Measurements from ENCODE around the gene JSRP1. TPM values are rescaled to one million over a fixed set of nuclear protein-coding genes. Genes with fewer than 3 reads are reported as not detected.

The JSRP1 gene
- total and polyA plus RNA-seq, 2 of the 8 experiments (the other 6 are each of a cell fraction or from before 2014, with no cell fraction given), result 0.24 to 0.56 TPM

DNA sequence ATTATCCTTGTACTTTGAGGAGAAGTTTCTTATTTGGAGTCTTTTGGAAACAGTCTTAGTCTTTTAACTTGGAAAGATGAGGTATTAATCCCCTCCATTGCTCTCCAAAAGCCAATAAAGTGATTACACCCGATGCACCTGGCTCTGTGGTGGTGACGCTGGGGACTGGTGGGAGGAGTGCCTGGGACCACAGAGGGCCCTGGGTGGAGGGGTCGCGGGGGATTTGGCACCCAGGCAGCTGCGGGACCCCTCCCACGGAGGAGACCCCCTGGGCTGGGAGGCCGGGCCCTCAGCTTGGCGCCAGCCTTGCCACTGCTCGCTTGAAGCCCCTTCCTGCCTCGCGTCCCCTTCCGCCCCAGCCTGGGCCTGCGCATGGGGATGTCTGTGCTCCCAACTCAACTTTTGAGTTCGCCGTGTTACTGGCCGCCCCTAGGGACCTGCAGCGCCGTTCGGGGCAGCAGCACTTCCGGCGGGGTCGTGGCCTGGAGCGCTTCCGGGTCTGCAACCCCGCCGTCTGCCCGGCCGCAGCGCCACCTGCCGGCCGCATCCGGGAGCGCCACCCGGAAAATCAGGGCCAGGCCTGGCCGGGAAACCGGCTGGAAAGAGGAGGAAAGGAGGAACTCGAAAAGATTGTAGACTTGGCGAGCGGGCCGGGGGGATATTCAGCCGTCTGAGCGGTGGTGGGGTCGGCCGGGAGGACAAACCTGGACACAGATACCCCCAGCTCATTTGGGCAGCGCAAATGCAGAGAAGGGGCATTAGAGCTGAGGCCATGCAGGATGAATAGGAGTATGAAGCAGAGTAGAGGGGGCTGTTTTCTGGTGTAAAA, 17.4 kb upstream of the JSRP1 start (continued):
- TF ChIP-seq, protein P1, sequence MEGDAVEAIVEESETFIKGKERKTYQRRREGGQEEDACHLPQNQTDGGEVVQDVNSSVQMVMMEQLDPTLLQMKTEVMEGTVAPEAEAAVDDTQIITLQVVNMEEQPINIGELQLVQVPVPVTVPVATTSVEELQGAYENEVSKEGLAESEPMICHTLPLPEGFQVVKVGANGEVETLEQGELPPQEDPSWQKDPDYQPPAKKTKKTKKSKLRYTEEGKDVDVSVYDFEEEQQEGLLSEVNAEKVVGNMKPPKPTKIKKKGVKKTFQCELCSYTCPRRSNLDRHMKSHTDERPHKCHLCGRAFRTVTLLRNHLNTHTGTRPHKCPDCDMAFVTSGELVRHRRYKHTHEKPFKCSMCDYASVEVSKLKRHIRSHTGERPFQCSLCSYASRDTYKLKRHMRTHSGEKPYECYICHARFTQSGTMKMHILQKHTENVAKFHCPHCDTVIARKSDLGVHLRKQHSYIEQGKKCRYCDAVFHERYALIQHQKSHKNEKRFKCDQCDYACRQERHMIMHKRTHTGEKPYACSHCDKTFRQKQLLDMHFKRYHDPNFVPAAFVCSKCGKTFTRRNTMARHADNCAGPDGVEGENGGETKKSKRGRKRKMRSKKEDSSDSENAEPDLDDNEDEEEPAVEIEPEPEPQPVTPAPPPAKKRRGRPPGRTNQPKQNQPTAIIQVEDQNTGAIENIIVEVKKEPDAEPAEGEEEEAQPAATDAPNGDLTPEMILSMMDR (IDR thresholded peaks at IDR 0.05; ENCODE audit: control extremely low read depth in 1 of 3, insufficient read depth in 1 of 3, low read depth in 1 of 3, low read length in 3 of 3), result peak; percentile 81 to 97 (median 96)
- TF ChIP-seq KDM4A (IDR thresholded peaks at IDR 0.05; ENCODE audit: low read depth, low read length, severe bottlenecking), result no peak
- TF ChIP-seq POLR2AphosphoS5 (IDR thresholded peaks at IDR 0.05; ENCODE audit: low read depth, low read length), result peak; percentile 85; the same call in 1 of the 2 replicates
- no peak for TF ChIP-seq KDM1A (IDR thresholded peaks at IDR 0.05; ENCODE audit: borderline replicate concordance, low read length)
- no peak for TF ChIP-seq BCL11A (IDR thresholded peaks at IDR 0.05; ENCODE audit: low read depth in 2 of 2, low read length in 2 of 2)
- no peak for TF ChIP-seq JUN (IDR thresholded peaks at IDR 0.05; ENCODE audit: low read depth, low read length)
- TF ChIP-seq CBX8 (IDR thresholded peaks at IDR 0.05; ENCODE audit: borderline replicate concordance, low read depth, low read length), result no peak
- no peak for TF ChIP-seq RNF2 (IDR thresholded peaks at IDR 0.05; ENCODE audit: borderline replicate concordance, low read depth, low read length, missing control alignments, poor library complexity, severe bottlenecking)
- no peak for TF ChIP-seq SIRT6 (IDR thresholded peaks at IDR 0.05; ENCODE audit: low read length)
- TF ChIP-seq TEAD4 (IDR thresholded peaks at IDR 0.05; ENCODE audit: low read depth, low read length), result no peak
- no peak for TF ChIP-seq KDM5A (IDR thresholded peaks at IDR 0.05; ENCODE audit: low read length)
- no peak for TF ChIP-seq BACH1 (IDR thresholded peaks at IDR 0.05; ENCODE audit: low read length)
- TF ChIP-seq FOSL1 (IDR thresholded peaks at IDR 0.05; ENCODE audit: insufficient read depth, low read depth, low read length), result no peak
- peak in 1 of 2 experiments; percentile 68; a peak in 2 of 3 replicates for TF ChIP-seq POLR2A (IDR thresholded peaks at IDR 0.05; ENCODE audit: control extremely low read depth in 1 of 2, low read depth in 2 of 2, low read length in 2 of 2)
- TF ChIP-seq ZNF274 (IDR thresholded peaks at IDR 0.05; ENCODE audit: borderline replicate concordance, extremely low read depth, low read length), result no peak
- peak; percentile 6; the same call in 1 of the 2 replicates for TF ChIP-seq POU5F1 (IDR thresholded peaks at IDR 0.05; ENCODE audit: low read depth, low read length)
- TF ChIP-seq, protein P2, sequence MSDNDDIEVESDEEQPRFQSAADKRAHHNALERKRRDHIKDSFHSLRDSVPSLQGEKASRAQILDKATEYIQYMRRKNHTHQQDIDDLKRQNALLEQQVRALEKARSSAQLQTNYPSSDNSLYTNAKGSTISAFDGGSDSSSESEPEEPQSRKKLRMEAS (IDR thresholded peaks at IDR 0.05), result peak; percentile 75
- no peak for TF ChIP-seq RFX5 (IDR thresholded peaks at IDR 0.05; ENCODE audit: borderline replicate concordance, low read depth, low read length)
- peak; percentile 98 for TF ChIP-seq GABPA (IDR thresholded peaks at IDR 0.05; ENCODE audit: borderline replicate concordance, insufficient read depth, low read length)
- TF ChIP-seq GTF2F1 (IDR thresholded peaks at IDR 0.05; ENCODE audit: borderline replicate concordance, low read depth, low read length), result no peak
